GM12872 (cell line): ENCODE results near the gene CLSTN2.

ENCODE experiments used
- CTCF ChIP-seq: IDR thresholded peaks from 3 replicates; pipeline ENCODE4 v1.5.1; 2011; ENCODE audit warnings: low read depth, mild to moderate bottlenecking, low read length, moderate library complexity; ENCODE audit not compliant: insufficient read depth

The CLSTN2 gene

GRCh38 chr3:140319739-140320138, 384.8 kb downstream of the CLSTN2 start:
- TF ChIP-seq CTCF, result no peak

GRCh38 chr3:140323561-140323960, 388.6 kb downstream of the CLSTN2 start:
- TF ChIP-seq CTCF, result no peak

- TF ChIP-seq CTCF, result no peak
Measured at GRCh38 chr3:140332131-140332530, 397.1 kb downstream of the CLSTN2 start.

- TF ChIP-seq CTCF, result no peak
Measured at GRCh38 chr3:140334132-140334929, 399.3 kb downstream of the CLSTN2 start.

- no peak for TF ChIP-seq CTCF
Measured at GRCh38 chr3:140336465-140336864, 401.5 kb downstream of the CLSTN2 start.

GRCh38 chr3:140338916-140339315, 403.9 kb downstream of the CLSTN2 start:
- TF ChIP-seq CTCF, result no peak

GRCh38 chr3:140341203-140341602, 406.2 kb downstream of the CLSTN2 start:
- TF ChIP-seq CTCF, result no peak
